22Rv1 (cell line): Measurements from ENCODE around the gene ANGPTL8.

ENCODE experiments used
- CTCF ChIP-seq: fragments of 450-650 bp; IDR thresholded peaks from 2 replicates; pipeline ENCODE4 v1.5.1; 2017; ENCODE audit warnings: mild to moderate bottlenecking
- ZFX ChIP-seq: fragments of 450-650 bp; IDR thresholded peaks from 2 replicates; pipeline ENCODE4 v1.6.1; 2017; ENCODE audit warnings: antibody characterized with exemption, borderline replicate concordance

GRCh38 chr19:11247391-11247790 is 8.0 kb downstream of the ANGPTL8 start:
- TF ChIP-seq CTCF (no peak), ZFX (no peak)
